AG08395 (cell line): ENCODE data around the gene EIPR1.
"Not testable (repeated sequence)": the region's sequence is repeated elsewhere in the genome, so short reads cannot be mapped to it uniquely, and the experiment has no call there.

ENCODE experiments used
- DNase-seq: peaks from one replicate; pipeline ENCODE4 v3.0.0; 2012; ENCODE audit warnings: mixed read lengths, low spot score

The EIPR1 gene

GRCh38 chr2:3403587-3404334 lies 26.1 kb upstream of the EIPR1 start:
- no peak for DNase-seq

- peak; percentile 37 for DNase-seq
These were observed 22.2 kb upstream of the EIPR1 start for GRCh38 chr2:3399829-3400228.

- DNase-seq = no peak
These were observed 21.8 kb upstream of the EIPR1 start for GRCh38 chr2:3399381-3399780.

GRCh38 chr2:3398857-3399256 lies 21.2 kb upstream of the EIPR1 start:
- DNase-seq = no peak

GRCh38 chr2:3396920-3397559 lies 19.4 kb upstream of the EIPR1 start:
- DNase-seq = no peak

DNA sequence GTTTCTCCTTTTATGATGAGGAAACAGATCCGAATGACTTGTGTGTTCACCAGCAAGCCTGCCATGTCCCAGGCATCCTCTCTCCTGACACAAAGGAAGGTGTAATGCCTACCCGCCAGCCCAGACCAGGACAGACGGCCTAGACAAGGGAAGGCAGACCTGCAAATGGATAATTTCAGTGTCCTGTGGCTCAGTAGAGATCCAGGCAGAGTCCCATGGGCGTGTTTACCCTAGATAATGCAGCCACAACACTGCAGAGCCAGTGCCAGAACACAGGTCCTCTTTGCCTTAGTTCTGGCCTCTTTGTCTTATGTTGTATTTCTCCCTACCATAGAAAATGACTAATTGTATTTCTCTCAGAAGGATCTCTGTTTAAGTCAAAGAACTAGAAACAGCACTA lies 14.6 kb upstream of the EIPR1 start:
- no peak for DNase-seq

GRCh38 chr2:3390041-3390440 lies 12.4 kb upstream of the EIPR1 start:
- DNase-seq = no peak

- no peak for DNase-seq
These were observed 11.6 kb upstream of the EIPR1 start for GRCh38 chr2:3389193-3389592.

DNA sequence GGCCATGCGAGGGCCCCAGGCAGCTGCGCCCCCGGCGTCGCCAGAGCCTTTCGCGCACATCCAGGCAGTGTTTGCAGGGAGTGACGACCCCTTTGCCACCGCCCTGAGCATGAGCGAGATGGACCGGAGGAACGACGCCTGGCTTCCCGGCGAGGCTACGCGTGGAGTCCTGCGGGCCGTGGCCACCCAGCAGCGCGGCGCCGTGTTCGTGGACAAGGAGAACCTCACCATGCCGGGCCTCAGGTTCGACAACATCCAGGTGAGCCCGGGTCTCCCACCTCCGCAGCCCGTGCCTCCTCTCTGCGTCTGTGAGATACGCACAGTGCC lies 10.8 kb upstream of the EIPR1 start:
- no peak for DNase-seq

DNA sequence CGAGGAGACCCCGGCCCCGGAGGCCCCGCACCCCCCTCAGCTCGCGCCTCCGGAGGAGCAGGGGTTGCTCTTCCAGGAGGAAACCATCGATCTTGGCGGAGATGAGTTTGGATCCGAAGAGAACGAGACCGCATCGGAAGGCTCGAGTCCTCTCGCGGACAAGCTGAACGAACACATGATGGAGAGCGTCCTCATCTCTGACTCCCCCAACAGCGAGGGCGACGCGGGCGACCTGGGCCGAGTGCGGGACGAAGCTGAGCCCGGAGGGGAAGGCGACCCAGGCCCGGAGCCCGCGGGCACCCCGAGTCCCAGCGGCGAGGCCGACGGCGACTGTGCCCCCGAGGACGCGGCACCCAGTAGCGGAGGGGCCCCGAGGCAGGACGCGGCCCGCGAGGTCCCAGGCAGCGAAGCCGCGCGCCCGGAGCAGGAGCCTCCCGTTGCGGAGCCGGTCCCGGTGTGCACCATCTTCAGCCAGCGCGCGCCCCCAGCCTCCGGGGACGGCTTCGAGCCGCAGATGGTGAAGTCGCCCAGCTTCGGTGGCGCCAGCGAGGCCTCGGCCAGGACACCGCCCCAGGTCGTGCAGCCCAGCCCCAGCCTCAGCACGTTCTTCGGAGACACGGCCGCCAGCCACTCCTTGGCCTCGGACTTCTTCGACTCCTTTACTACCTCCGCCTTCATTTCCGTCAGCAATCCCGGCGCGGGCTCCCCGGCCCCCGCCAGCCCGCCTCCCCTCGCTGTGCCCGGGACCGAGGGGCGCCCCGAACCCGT lies 10.2 kb upstream of the EIPR1 start:
- DNase-seq = no peak

DNA sequence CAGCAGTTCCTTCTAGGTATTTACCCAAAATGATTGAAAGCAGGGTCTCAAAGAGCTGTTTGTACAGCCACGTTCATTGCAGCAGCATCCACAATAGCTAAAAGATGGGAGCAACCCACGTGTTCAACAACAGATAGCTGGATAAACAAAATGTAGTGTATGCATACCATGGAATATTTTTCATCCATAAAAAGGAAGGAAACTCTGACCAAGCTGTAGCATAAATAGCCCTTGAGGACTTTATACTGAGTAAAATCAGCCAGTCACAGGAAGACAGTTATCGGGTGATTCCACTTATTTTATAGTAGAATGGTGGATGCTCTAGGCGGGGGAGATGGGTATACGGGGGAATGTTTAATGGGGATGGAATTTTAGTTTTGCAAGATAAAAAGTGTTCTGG lies 9.4 kb upstream of the EIPR1 start:
- no peak for DNase-seq

DNA sequence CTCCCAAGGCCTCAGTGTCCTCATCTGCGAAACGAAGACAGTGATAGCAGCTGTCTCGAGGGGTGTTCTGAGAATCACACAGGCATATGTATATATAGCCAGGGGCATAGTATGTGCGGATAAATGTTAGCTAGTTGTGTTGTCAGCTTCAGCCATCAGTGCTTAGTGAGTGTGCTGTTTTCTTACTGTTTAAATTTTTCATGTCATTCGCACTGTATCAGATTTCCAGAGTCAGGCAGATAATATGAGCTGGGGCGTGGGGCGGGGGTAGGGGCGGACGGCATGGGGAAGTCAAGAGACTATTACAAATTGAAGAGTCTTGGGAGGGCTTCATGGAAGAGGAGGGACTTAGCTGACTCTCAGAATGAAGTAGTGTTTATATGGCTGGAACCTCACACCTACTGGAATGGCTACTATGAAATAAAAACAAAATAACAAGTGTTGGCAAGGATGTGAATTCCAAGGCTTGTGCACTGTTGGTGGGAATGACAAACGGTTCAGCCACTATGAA lies 8.9 kb upstream of the EIPR1 start:
- DNase-seq = no peak

GRCh38 chr2:3379647-3380534 lies 2.3 kb upstream of the EIPR1 start, which contains the start of gene TRAPPC12:
Gene TRAPPC12, plus strand, starts transcription at chr2:3379694. Its CDS starts 7,930 bp downstream, at chr2:3387624.
- DNase-seq = peak; percentile 91

DNA sequence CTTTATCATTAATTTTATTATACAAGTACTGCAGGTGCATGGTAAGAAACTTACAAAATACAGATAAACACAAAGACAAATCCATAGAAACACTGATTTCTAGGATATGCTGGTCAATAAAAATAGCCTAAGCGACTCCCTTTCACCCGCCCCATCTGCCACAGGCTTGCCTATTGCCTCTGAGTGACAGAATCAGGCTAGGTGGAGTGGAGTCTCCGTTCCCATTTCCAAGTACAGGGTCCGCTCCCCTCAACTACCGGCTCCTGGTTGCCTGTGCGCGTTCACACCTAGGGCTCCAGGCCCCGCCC lies 1.7 kb upstream of the EIPR1 start:
- DNase-seq = no peak

DNA sequence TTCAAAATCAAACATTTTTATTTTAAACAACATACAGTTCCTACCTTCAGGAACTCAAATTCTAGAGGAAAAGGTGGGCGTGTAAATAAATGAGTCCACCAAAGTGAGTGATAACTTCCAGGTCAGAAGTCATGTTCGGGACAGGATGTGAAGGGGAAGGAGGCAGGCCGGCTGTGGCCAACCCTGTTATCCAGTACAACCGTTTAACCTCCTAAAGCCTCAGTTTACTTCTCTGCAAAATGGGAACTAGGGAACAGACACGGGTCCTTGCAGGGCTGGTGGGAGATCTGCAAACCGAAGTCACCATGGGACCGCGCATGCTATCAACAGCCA lies 373 bp downstream of the EIPR1 start:
- DNase-seq = peak; percentile 60

DNA sequence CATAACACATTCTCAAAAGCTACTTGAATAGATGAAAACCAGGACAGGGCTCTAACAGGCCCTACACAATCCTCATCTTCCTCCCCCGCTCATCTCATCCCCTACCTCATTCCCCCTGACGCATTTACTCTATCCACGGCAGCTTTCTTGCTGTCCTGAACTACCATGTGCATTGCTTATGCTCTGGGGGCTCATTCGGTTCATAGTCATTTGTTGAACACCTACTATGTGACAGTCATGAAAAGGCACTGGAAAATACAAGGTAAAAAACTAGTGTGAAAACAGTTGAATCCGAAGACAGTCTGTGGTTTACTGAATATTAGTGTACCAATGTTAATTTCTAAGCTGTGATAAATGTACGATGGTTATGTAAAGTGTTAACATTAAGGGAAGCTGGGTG lies 797 bp downstream of the EIPR1 start:
- no peak for DNase-seq

- not testable (repeated sequence) for DNase-seq
These were observed 8.1 kb downstream of the EIPR1 start for GRCh38 chr2:3369340-3370181.

DNA sequence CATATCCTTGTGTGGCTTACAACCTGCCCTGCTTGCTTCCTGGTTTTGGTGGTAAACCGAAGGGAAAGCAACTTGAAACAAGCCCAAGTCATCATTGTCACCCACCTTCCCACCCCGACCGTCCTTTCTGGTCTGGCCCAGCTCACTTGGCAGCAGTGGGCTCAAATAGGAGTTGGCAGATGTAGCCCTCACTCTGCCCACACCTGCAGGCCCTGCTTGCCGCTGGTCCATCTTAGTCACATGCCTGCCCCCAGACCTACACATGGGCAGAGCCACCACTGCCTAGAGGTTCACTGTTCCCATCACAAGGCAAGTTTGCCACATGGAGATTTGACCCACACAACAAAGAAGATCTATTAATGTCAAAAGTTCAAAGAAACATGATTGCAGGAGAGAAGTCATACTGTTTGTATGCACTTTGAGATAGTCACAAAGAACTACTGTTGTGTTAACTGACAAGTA lies 9.3 kb downstream of the EIPR1 start:
- no peak for DNase-seq

GRCh38 chr2:3365219-3365618 lies 12.4 kb downstream of the EIPR1 start:
- no peak for DNase-seq

DNA sequence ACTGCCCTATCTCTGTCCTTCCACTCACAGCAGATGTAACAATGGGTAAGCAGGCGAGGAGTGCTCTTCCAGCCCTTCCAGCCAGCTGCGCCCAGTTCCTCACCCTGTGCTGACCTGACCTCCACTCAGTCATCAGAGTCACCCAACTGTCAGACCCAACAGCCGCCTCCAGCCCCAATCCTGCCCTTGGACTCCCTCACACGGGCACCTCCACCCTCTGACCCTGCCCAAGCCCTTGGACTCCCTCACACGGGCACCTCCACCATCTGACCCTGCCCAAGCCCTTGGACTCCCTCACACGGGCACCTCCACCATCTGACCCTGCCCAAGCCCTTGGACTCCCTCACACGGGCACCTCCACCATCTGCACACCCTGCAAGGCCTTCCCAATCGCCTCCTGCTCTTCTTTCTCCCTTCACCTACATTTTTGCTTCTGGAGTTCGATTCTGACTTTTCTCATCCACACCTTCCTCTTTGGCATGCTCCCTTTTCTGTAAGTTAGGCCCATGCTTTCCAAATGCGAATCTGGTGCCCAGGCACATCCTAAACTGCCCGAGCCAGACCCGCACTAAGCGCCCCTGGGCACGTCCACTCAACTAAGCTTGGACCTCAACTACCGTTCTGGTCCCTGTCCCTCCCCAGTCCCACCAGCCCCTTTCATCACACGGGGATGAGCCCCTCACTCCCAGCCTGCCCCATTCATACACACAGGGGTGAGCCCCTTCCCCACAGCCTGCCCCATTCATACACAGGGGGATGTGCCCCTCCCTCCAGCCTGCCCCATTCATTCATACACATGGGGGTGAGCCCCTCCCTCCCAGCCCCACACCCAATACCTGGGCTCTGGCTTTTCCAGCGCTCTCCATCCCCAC lies 15.9 kb downstream of the EIPR1 start:
- DNase-seq = no peak
